ENCODE results near the gene EIF1AY. TPM values are rescaled to one million over a fixed set of nuclear protein-coding genes. Genes with fewer than 3 reads are reported as not detected.

Gene EIF1AY
- total RNA-seq, 1 experiment from 2014 or later, result not detected

DNA sequence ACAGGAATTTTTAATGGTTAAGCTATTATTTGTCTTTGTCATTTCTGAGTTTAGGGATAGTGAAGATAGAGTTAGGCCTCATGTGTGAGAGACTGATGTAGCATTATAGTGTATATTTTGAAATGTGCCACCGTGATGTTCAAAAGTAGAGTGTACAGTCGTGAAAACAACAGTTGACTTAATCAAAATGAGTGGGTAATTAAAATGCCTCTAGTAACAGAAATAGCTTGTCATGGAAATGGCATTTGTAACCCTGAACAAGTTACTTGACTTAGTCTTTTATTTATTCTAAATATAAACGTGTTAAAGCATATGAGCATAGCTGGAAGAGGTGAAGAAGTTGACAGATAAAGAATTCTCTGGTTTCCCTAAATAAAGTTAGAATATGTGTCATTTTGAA lies 6.1 kb downstream of the EIF1AY start:
- Histone ChIP-seq H3K4me3 (ENCODE audit: low read depth in 2 of 2, low read length in 2 of 2) (no peak overlapping the region), H3K36me3 (ENCODE audit: control insufficient read depth, insufficient read depth, low read length) (no peaks in the 10 kb centered on the region), H3K27me3 (ENCODE audit: control insufficient read depth, insufficient read depth, low read length) (no peaks in the 10 kb centered on the region), H3K4me1 (ENCODE audit: control insufficient read depth, insufficient read depth, low read length) (no peaks in the 10 kb centered on the region), H3K27ac (ENCODE audit: low read length) (no peak overlapping the region), H3K9me3 (ENCODE audit: control insufficient read depth, insufficient read depth, low read depth, low read length) (no peaks in the 10 kb centered on the region)
- ChIA-PET CTCF (no interaction called here), POLR2A (no interaction called here)
- BruUV-seq (replicated peaks), result no TSS peak
- DNase-seq (ENCODE audit: low read depth, low spot score) (no peak), ATAC-seq (no peak)
- TF ChIP-seq POLR2AphosphoS5 (IDR thresholded peaks at IDR 0.05; ENCODE audit: low read depth, low read length) (no peak), TCF7L2 (IDR thresholded peaks at IDR 0.05; ENCODE audit: low read depth, low read length) (no peak), CTCF (IDR thresholded peaks at IDR 0.05) (no peak), SIN3A (IDR thresholded peaks at IDR 0.05; ENCODE audit: borderline replicate concordance, insufficient read depth, low read depth, low read length) (no peak)
- in situ Hi-C loops (cut with HindIII; ENCODE audit: low pct_unique_long_range_greater_than_20kb, low sequenced_read_pairs), result no loop called here
- intact Hi-C loops (cut with micrococcal nuclease; ENCODE audit: unreplicated experiment), result no loop called here

GRCh38 chrY:20586161-20586560 lies 10.6 kb downstream of the EIF1AY start:
- no peak overlapping the region for H3K27ac ChIP-seq (ENCODE audit: low read length)
- no peak overlapping the region for H3K4me3 ChIP-seq (ENCODE audit: low read depth in 2 of 2, low read length in 2 of 2)
- ChIA-PET POLR2A (no interaction called here), CTCF (no interaction called here)
- no peaks in the 10 kb centered on the region for H3K27me3 ChIP-seq (ENCODE audit: control insufficient read depth, insufficient read depth, low read length)
- DNase-seq (ENCODE audit: low read depth, low spot score) (no peak), ATAC-seq (no peak)
- H3K9me3 ChIP-seq (ENCODE audit: control insufficient read depth, insufficient read depth, low read depth, low read length), result no peaks in the 10 kb centered on the region
- BruUV-seq (replicated peaks), result no TSS peak
- intact Hi-C loops (cut with micrococcal nuclease; ENCODE audit: unreplicated experiment) (no loop called here), in situ Hi-C loops (cut with HindIII; ENCODE audit: low pct_unique_long_range_greater_than_20kb, low sequenced_read_pairs) (no loop called here)
- H3K4me1 ChIP-seq (ENCODE audit: control insufficient read depth, insufficient read depth, low read length), result no peaks in the 10 kb centered on the region
- TF ChIP-seq SIN3A (IDR thresholded peaks at IDR 0.05; ENCODE audit: borderline replicate concordance, insufficient read depth, low read depth, low read length), result no peak
- TF ChIP-seq TCF7L2 (IDR thresholded peaks at IDR 0.05; ENCODE audit: low read depth, low read length), result no peak
- TF ChIP-seq POLR2AphosphoS5 (IDR thresholded peaks at IDR 0.05; ENCODE audit: low read depth, low read length), result no peak
- TF ChIP-seq CTCF (IDR thresholded peaks at IDR 0.05), result no peak
- TF ChIP-seq, protein P1, sequence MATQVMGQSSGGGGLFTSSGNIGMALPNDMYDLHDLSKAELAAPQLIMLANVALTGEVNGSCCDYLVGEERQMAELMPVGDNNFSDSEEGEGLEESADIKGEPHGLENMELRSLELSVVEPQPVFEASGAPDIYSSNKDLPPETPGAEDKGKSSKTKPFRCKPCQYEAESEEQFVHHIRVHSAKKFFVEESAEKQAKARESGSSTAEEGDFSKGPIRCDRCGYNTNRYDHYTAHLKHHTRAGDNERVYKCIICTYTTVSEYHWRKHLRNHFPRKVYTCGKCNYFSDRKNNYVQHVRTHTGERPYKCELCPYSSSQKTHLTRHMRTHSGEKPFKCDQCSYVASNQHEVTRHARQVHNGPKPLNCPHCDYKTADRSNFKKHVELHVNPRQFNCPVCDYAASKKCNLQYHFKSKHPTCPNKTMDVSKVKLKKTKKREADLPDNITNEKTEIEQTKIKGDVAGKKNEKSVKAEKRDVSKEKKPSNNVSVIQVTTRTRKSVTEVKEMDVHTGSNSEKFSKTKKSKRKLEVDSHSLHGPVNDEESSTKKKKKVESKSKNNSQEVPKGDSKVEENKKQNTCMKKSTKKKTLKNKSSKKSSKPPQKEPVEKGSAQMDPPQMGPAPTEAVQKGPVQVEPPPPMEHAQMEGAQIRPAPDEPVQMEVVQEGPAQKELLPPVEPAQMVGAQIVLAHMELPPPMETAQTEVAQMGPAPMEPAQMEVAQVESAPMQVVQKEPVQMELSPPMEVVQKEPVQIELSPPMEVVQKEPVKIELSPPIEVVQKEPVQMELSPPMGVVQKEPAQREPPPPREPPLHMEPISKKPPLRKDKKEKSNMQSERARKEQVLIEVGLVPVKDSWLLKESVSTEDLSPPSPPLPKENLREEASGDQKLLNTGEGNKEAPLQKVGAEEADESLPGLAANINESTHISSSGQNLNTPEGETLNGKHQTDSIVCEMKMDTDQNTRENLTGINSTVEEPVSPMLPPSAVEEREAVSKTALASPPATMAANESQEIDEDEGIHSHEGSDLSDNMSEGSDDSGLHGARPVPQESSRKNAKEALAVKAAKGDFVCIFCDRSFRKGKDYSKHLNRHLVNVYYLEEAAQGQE (IDR thresholded peaks at IDR 0.05; ENCODE audit: insufficient read depth in 1 of 2, low read depth in 2 of 2, low read length in 1 of 2), result no peak
- H3K36me3 ChIP-seq (ENCODE audit: control insufficient read depth, insufficient read depth, low read length), result no peaks in the 10 kb centered on the region

Other genes starting within 250 kb of the EIF1AY start
- gene RPS4Y2, start 180.3 kb downstream of the EIF1AY start, total RNA-seq (2021; ENCODE audit: unreplicated experiment), result not detected

Measured in Panc1 (cell line).